Effector CD8-positive, alpha-beta T cell (primary cell): Measurements from ENCODE around the gene DGCR8.

Experiments
- DNase-seq: peaks from one replicate; lab custom pipeline; 2025; lab: John Stamatoyannopoulos, UW

Gene DGCR8

GRCh38 chr22:20124083-20124787 is 44.2 kb downstream of the DGCR8 start:
- no peak for DNase-seq

DNA sequence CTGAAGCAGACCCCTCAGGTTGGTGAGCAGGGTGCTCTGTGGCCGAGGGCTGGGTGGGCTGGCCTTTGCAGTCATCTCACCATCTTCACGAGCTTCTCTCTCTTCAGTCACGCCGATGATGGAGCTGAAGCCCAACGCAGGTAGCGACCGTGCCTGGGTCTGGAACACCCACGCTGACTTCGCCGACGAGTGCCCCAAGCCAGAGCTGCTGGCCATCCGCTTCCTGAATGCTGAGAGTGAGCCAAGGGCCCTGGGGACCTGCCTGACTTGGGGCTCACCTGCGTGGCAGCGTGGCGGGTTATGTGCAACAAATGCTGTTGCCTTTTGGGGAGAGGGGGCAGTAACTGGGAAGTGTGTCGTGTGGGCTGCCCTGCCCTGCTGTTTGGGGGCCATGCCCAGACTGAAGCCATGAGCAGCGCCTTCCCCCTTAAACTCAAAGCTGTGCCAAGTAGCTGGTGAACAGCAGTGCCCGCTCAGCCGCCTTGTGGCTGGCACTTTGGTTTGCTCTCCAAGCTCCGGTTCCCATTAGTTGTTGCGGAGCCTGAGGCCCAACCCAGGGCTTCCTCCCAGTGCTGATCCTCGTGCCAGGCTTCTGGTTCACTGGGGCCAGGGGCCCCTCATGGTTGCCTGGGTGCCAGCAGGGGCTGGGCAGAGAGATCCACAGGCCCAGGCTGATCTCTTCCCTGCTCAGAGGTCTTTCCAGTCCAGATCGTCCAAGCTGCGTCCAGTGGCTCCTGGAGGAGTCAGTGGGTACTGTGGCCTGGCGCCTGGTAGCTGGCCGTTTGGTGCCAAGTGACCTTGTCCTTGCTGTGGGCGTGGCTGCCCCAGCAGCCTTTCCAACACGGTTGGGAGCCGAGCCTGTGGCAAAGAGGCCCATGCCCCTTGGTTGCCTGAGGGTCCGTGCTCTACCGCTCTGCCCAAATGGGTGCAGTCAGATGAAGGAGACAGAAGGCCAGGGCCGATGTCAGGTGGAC is 45.4 kb downstream of the DGCR8 start:
- no peak for DNase-seq

- no peak for DNase-seq
Measured at GRCh38 chr22:20126284-20127029, 46.4 kb downstream of the DGCR8 start.

DNA sequence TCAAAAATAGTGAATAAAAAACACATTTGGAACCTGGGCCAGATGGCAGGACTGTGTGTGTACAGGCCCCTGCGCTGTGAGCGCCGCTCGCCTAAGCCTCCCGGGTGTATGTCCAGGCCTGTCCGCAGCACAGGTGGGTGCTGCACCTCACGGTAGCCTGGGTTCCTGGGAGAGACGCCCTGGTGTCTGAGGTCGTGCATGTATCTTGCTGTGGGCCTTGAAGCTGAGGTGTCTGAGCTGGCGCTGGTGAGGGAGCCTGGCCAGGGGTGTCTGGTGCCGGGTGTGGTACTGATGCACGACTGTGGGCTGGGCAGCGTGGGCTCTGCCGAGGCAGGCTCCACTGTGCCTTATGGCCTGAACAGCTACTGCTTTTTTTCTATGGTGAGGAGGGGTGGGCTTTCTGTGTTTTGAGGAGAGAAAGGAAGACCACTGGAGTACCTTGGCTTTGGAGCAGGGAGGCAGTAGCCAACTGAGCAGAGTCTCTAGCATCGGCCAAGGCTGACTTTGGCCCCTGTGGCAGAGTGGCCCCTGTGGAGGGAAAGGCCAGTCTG is 47.4 kb downstream of the DGCR8 start:
- DNase-seq, result no peak

DNA sequence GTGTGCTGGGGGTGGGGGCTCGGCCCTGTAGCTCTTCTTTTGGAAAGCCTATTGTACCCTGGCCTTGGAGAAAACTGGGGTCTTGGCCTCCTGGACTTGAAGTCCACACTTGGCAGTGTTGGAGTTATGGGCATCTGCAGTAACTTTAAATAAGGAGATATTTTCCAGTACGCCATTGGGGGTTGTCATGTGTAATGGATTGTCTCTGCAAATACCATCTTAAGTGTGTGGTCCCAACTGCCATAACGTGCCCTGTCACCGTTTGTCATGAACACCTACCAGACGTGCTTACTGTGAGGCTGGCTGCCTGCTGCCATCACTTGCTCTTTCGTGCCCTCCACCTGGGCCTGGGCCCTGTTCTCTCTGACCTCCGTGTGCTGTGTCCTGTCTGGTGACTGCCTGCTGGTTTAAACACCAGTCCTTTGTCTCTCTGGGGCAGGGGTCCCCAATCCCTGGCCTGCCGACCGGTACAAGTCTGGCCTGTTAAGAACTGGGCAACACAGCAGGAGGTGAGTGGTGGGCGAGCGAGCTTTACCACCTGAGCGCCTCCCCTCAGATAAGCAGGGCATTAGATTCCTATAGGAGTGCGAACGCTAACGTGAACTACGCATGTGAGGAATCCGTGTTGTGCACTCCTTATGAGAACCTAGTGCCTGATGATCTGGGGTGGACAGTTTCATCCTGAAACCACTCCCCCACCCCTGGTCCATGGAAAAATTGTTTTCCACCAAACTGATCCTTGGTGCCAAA is 48.0 kb downstream of the DGCR8 start:
- no peak for DNase-seq

DNA sequence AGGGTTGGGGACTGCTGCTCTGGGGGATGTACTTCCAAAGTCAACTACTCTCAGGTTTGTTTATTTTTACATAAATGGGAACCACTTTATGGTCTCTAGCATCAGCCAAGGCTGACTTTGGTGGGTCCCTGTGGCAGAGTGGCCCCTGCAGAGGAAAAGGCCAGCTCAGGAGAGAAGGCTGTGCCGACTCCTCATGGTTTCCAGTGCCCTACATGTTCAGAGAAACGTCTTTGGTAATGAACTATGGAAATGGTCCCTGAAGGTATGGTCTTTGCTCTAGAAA is 48.5 kb downstream of the DGCR8 start:
- no peak for DNase-seq

- DNase-seq, result peak; percentile 30
Measured at GRCh38 chr22:20128902-20129746, 49.1 kb downstream of the DGCR8 start.

- DNase-seq, result no peak
Measured at GRCh38 chr22:20129747-20130014, 49.6 kb downstream of the DGCR8 start.

- DNase-seq, result no peak
Measured at GRCh38 chr22:20130319-20130718, 50.3 kb downstream of the DGCR8 start.

- peak; percentile 71 for DNase-seq
Measured at GRCh38 chr22:20130731-20131596, 50.9 kb downstream of the DGCR8 start.

- DNase-seq, result peak; percentile 34
Measured at GRCh38 chr22:20131597-20131858, 51.5 kb downstream of the DGCR8 start, which contains the start of gene ZDHHC8. Gene ZDHHC8, plus strand, starts transcription at chr22:20131804. Its CDS starts 144 bp downstream, at chr22:20131948.

DNA sequence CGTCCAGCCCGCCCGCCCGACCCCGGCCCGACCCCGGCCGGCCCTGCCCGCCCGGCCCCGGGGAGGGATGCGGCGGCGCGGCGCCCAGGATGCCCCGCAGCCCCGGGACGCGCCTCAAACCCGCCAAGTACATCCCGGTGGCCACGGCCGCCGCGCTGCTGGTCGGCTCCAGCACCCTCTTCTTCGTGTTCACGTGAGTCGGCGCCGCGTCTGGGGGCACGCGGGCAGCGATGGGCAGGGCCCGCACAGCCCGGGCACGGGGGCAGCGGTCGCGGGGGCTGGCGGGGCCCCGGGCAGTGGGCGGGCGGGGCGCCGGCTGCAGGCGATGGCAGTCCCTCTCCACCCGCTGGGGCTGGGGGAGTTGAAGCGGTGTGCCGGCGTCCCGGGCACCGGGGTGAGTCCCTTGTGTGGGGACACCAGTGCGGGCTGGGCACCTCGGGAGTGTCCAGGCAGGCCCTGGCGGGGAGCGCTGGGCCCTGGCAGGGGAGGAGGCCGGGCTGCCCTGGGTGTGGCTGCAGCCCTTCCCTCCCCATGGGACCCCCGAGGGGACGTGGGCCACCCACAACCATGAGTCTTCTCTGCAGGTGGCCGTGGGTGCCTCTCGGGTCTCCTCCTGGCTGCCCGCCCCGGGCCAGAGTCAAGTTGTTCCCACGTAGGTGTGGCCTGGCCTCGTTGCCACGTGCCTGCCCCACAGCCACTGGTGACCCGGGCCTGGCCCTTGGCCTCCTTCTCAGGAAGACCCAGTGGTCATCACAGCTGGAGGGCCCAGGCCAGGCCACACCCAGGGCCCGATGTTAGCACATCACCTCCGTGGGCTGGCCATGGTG is 52.0 kb downstream of the DGCR8 start:
- DNase-seq, result no peak

DNA sequence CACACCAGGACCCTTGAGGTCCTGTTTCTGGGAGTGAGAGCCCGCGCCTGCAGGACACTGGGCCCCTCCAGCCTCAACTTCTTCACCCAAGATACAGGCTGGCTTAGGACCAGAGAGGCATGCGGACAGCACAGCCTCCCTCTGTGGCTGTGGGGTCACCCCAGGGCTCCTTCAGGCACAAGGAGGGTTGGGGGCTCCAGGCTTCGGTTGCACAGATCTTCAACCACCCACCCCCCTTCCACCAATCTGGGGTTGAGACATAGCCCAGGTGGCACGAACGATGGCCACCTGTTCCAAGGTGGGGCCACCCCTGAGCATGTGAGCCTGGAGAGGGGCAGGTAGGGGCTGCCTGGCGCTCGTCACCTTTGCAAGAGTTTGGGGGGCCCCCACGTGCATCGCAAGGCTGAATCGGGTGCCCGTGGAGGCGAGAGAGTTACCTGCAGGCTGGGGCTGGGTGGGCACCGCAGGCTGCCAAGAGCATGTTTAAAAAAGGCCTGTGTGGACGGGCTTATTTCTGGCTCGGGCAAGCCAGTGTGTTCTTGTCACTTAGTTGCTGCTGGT is 52.7 kb downstream of the DGCR8 start:
- no peak for DNase-seq

DNA sequence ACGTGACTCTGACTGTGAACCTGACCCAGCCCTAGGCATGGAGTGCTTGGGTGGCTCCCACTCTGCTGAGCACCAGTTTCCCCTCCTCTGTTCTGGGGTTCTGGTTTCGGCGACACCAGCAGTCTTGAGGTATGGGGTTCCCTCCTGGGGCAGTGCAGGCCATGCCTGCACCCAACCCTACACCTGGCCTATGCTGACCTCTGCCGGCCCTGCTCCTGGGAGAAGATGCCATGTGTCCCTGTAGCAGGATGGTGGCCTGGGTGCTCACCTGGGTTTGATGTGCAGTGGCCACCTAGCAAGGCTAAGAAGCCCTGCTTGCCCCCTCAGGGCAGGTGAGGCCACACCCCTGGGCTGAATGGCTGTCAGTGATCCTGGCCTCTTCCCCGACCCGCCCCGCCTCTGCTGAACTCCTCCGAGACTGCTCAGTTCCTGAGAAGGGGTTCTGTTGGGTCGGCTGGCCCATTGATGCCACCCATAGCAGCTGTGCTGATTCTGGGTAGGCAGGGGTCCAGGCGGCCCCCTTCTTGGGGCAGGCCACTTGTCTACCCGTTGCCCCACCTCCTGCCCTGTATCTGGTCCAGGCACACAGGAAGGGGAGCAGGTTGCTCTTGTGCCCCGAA is 54.0 kb downstream of the DGCR8 start:
- DNase-seq, result no peak

- no peak for DNase-seq
Measured at GRCh38 chr22:20135265-20135664, 55.2 kb downstream of the DGCR8 start.

- DNase-seq, result no peak
Measured at GRCh38 chr22:20135806-20136602, 56.0 kb downstream of the DGCR8 start.

DNA sequence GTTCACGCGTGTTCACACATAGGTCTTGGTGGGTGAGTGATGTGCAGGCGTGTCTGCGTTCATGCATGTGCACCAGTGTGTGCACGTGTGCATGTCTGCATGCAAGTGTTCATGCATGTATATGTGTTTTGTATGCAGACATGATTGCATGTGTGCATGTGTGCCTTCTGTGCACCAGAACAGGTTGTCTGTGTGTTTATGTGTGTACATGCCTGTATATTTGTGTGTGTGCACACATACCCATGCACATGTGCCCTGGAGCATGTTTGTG is 56.5 kb downstream of the DGCR8 start:
- DNase-seq, result no peak

DNA sequence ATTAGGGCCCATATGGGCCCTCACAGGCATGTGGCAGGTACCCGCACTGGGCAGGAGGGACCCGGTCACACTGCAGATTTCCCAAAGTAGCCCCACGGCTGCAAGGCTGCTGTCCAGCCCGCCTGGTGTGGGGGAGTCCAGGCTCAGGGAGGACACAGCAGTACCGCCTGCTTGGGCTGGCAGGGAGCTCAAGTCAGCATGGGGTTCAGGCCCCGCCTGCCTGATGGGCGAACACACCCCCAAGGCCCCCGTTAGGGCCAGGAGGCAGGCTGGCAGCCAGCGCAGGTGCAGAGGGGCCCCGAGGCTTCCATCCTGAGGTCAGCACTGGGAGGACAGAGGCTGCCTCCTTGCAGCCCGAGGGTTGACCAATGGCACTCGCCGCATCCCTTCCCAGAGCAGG is 57.1 kb downstream of the DGCR8 start:
- no peak for DNase-seq
